ENCODE results near the gene FAM234B. TPM values are rescaled to one million over a fixed set of nuclear protein-coding genes. Genes with fewer than 3 reads are reported as not detected.
"Not testable (repeated sequence)": the region's sequence is repeated elsewhere in the genome, so short reads cannot be mapped to it uniquely, and the experiment has no call there.

The FAM234B gene
- total RNA-seq, 4 donors from 2014 or later, result 19.3 to 41.4 (median 25.6) TPM

DNA sequence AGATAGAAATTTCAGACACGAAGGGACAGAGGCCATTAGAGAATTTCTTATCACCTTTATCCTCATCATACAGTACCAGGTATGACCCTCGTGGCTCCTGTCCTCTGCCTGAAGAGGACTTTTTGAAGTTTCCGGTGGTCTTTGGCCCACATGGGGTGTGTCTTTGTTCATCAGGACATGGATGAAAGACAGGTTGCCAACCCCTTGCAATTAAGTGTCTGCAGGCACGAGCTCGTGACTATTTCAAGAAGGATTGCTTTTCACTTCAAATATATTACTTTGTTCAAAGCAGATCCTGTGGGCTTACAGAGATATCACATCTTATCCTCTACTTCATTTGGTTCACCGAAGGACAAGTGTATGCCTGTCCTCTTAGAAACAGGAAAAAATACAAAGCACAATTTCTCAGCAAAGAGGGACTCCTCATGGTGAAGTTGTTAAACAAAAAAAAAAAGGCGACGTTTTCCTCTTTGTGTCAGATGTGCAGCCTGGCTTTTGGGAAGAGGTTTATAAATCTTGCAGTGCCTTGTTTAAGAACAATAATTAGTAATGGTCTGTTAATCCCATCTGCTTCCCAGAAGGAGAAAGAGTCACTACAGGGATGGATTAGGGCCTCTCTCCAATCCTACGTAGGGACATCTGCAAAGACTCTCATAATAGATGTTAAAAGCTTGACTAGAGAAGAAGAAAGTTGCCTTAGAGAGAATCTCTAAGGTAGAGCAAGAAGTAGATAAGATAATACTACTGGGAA is 13.5 kb upstream of the FAM234B start:
- WGBS, 2 donors, result 72 to 84% methylated on average over 9 of the region's 9 CpGs
- no peak for DNase-seq (ENCODE audit: low spot score in 2 of 2)
- H3K4me3 ChIP-seq (ENCODE audit: low read depth, poor library complexity, severe bottlenecking), result no peak overlapping the region
- TF ChIP-seq POLR2A (IDR thresholded peaks at IDR 0.05), result no peak
- TF ChIP-seq, protein P1, sequence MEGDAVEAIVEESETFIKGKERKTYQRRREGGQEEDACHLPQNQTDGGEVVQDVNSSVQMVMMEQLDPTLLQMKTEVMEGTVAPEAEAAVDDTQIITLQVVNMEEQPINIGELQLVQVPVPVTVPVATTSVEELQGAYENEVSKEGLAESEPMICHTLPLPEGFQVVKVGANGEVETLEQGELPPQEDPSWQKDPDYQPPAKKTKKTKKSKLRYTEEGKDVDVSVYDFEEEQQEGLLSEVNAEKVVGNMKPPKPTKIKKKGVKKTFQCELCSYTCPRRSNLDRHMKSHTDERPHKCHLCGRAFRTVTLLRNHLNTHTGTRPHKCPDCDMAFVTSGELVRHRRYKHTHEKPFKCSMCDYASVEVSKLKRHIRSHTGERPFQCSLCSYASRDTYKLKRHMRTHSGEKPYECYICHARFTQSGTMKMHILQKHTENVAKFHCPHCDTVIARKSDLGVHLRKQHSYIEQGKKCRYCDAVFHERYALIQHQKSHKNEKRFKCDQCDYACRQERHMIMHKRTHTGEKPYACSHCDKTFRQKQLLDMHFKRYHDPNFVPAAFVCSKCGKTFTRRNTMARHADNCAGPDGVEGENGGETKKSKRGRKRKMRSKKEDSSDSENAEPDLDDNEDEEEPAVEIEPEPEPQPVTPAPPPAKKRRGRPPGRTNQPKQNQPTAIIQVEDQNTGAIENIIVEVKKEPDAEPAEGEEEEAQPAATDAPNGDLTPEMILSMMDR (IDR thresholded peaks at IDR 0.05), result no peak
- intact Hi-C loops (cut with DNase I; ENCODE audit: low total_unique reads), result no loop called here

DNA sequence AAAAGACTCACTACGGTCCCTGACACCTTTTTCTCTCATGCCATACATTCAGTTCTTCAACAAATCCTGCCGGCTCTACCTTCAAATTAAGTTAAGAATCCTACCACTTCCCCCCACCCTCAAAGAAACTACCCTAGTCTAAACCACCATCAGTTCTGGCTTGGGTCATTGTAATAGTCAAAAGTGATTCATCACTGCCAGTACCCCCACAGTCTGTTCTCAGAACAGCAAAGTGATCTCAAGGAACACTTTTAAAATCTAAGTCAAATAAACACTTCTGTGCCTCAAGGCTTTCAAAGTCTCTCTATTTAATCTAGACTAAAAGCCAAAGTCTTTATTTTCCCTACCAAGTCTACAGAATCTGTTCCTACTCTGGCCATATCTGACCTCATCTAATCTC is 12.0 kb upstream of the FAM234B start:
- H3K4me3 ChIP-seq (ENCODE audit: low read depth, poor library complexity, severe bottlenecking), result no peak overlapping the region
- intact Hi-C loops (cut with DNase I; ENCODE audit: low total_unique reads), result no loop called here
- DNase-seq (ENCODE audit: low spot score in 2 of 2), result no peak
- TF ChIP-seq, protein P1 (IDR thresholded peaks at IDR 0.05), result no peak
- TF ChIP-seq POLR2A (IDR thresholded peaks at IDR 0.05), result no peak
- 97 to 98% methylated on average over 2 of the region's 2 CpGs for WGBS, 2 donors

DNA sequence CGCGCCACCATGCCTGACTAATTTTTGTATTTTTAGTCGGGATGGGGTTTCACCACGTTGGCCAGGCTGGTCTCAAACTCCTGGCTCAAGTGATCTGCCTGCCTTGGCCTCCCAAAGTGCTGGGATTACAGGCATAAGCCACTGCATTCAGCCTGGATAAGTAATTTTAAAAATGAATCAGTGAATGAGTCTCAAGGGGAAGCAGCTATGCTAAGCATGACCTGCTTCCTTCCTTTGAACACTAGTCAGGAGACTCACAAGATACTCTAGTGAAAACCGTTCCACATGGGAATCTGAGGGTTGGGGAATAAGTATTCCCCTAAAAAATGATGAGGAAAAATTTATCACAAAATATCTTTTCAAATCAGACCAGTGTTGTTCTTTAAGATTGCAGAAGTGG is 10.7 kb upstream of the FAM234B start:
- DNase-seq (ENCODE audit: low spot score in 2 of 2), result no peak
- WGBS, 2 donors, result 80 to 83% methylated on average over 5 of the region's 5 CpGs
- intact Hi-C loops (cut with DNase I; ENCODE audit: low total_unique reads), result no loop called here
- TF ChIP-seq POLR2A (IDR thresholded peaks at IDR 0.05), result no peak
- TF ChIP-seq, protein P1 (IDR thresholded peaks at IDR 0.05), result no peak
- no peak overlapping the region for H3K4me3 ChIP-seq (ENCODE audit: low read depth, poor library complexity, severe bottlenecking)

DNA sequence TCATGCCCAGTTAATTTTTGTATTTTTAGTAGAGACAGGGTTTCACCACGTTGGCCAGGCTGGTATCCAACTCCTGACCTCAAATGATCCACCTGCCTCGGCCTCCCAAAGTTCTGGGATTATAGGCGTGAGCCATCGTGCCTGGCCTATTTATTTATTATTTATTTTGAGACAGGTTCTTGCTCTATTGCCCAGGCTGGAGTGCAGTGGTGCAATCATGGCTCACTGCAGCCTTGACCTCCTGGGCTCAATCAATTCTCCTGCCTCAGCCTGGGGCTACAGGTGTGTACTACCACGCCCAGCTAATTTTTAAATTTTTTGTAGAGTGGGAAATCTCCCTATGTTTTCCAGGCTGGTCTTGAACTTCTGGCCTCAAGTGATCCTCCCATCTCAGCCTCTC is 8.8 kb upstream of the FAM234B start:
- intact Hi-C loops (cut with DNase I; ENCODE audit: low total_unique reads); H3K4me3 ChIP-seq (ENCODE audit: low read depth, poor library complexity, severe bottlenecking); DNase-seq (ENCODE audit: low spot score in 2 of 2): not testable (repeated sequence)
- WGBS, 2 donors, result 82 to 83% methylated on average over 5 of the region's 5 CpGs

DNA sequence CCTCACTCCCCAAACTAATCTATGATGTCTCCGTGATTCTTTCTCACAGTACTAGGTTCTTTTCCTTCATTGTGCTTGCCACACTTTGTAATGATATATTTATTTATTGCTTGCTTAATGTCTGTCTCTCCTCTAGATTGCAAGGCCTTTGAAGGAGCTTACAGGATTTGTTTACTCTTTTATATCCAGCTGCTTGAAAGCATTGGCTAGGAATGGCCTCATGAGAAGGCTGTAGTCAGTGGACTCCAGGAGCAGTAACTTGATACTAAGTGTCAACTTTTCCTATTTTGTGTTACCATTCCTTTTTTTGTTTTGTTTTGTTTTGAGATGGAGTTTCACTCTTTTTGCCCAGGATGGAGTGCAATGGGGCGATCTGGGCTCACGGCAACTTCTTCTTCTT is 7.3 kb upstream of the FAM234B start:
- intact Hi-C loops (cut with DNase I; ENCODE audit: low total_unique reads), result no loop called here
- WGBS, 2 donors, result 97% methylated on average over 3 of the region's 3 CpGs
- DNase-seq (ENCODE audit: low spot score in 2 of 2), result no peak
- TF ChIP-seq, protein P1 (IDR thresholded peaks at IDR 0.05), result no peak
- no peak for TF ChIP-seq POLR2A (IDR thresholded peaks at IDR 0.05)
- H3K4me3 ChIP-seq (ENCODE audit: low read depth, poor library complexity, severe bottlenecking), result no peak overlapping the region

DNA sequence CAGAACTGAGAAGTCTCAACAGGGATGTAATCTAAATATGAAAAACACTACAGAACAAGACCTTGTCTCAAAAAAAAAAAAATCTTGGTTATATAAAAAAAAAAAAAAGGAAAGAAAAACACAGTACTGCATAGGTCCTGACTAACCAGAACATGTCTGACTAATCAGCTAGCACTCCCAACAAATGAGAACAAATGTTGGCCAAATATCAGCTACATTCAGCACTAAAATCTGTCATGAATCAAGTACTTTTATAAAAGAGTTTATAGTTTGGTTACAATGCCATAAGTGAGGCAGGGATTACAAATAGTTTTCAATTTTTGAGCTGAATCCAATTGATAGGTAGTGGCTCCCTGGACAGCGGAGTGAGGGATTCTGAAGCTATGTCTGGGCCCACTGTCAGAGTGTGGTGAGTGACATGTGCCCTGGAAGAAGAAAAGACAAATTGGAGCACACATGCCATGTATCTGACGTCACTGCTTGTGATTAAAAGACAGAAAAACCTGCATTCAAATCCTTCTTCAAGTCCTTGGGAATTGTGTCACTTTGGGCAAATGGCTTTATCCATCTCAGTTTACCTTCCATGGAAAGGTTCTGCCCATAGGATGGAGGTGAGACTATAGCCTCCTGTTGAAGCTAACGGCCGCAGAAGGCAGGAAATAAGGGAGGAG is 5.6 kb upstream of the FAM234B start:
- intact Hi-C loops (cut with DNase I; ENCODE audit: low total_unique reads), result no loop called here
- H3K4me3 ChIP-seq (ENCODE audit: low read depth, poor library complexity, severe bottlenecking), result no peak overlapping the region
- 75 to 82% methylated on average over 4 of the region's 4 CpGs for WGBS, 2 donors
- no peak for TF ChIP-seq POLR2A (IDR thresholded peaks at IDR 0.05)
- TF ChIP-seq, protein P1 (IDR thresholded peaks at IDR 0.05), result no peak
- DNase-seq (ENCODE audit: low spot score in 2 of 2), result no peak
